GM18526 (cell line): ENCODE data around the gene TXNDC2.

Source experiments
- POLR2A ChIP-seq: IDR thresholded peaks from 3 replicates; pipeline ENCODE4 v1.6.1; 2011; ENCODE audit not compliant: insufficient read length; ENCODE audit errors: extremely low read depth

Gene TXNDC2

DNA sequence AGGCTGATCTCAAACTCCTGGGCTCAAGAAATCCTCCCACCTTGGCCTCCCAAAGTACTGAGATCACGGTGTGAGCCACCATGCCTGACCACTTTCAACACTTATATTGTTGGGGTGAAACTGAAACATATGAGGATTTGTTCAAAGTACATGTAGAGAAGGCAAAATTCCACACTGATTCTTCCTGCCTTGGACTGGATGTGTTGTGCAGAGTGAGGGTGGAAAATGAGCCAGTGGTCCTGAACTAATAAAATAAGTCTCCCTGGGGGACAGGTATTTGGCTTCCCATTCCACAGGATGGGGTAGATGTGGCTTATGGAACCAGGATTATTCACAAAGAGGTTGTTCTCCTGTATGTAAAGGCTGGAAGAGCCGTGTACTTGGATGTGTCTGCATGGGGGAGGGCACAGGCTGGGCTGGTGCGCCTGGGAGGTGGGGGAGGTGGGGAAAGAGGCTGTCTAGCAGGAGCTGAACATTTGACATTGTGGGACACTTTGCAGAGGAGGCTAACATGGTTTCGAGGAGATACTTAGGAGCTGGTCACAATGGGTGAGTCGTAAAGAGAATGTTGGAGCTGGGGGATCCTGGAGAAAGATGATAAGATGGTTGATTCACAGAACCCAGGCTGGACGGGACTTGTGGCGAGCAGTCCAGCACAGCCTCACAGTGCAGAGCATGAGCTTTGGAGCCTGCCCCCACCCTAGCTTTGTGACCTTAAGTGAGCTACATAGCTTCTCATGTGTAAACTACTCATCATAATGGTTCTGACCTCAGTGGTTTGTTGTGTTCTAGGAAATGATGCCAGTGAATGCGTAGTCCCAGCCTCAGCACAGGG, at the start of gene TXNDC2:
Gene TXNDC2, plus strand, starts transcription at position 804 of the 835 bp plus-strand sequence. CDS start 708 bp downstream, outside the sequence.
- no peak for TF ChIP-seq POLR2A

DNA sequence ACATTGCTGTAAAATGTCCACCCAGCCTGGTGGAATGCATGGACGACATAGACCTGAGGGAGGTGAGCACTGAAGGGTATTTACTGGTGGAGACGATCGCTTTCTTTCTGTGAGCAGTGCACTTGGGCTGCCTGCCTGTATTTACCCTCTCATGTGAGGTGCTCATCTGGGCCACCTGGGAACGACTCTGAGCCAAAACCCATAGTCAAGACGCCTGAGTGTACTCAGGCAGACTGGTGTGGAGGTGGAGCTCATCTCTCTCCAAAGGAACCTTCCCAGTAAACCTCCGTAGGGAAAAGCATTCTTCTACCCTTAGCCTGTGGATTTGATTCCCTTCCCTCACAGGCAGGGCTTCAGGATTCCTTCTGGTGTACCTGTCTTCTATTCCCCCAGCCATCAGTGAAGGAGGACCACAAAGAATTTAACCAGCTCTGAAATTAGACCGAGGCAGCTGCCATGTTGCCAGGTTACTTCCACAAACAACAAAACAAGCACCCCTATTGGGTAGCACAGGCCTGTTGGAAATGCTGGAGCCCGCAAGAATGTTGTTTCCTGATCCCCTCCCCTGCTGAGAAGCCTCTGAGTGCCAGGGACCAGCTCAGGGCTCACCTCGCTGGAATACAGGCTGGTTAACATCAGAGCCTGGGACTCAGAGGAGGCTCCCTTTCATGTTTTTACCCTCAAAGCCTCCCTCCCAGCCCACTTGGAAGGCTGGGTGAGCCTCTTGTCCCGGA, 47.5 kb upstream of the TXNDC2 start:
- no peak for TF ChIP-seq POLR2A

DNA sequence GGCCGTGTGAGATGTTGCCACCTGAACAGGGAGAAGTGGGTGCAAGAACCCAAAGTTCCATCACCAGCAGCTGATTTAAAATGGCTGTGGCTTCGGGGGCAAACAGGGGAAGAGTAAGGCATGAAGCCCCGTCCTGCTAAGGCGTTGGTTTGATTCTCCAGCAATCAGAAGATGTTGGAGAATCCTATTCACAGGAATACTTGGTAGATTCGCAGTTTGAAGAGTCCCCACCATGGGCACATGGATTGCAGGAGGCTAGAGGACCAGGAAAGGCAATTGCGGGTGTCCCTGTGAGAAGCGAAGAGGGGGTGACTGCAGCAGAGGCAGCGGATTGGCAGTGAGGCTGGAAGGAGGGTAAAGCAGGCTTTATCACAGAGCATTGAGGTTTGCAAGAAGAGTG, 46.6 kb upstream of the TXNDC2 start:
- no peak for TF ChIP-seq POLR2A

DNA sequence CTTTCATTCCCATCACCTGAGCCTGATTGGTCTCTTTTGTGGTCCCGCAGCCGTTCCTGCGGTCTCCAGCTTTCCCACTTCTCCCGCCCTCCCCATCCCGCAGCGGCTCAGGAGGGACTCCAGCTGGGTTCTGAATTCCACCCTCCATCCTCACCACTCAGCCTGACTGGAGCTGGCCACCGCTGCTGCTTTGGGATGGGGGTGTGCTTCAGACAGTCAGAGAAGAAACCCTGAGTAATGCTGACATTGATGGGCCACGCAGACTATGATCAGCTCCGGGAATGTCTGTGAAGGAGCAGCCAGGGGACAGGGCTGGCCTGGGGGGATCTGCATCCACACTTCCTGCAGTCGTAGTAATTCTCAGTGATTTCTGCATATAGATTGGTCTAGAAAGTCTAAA, 45.9 kb upstream of the TXNDC2 start:
- TF ChIP-seq POLR2A, result no peak

DNA sequence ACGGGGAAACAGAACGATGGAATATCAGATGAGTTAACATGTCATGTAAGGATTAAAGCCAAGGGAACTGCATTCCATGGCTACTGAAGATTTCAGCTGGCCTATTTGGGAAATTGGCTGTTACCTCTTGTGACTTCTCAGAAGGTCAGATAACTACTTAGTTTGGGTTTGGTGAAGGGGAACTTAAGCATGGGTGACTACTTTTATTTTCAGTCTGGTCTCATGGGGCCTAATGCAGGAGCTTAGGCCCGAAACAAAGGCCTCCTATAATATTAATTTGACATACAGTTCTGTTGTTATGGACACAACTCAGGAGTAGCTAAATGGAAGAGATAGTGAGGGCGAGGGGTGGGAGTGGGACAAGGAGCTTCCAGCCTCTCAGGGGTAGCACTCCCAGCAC, 44.0 kb upstream of the TXNDC2 start:
- TF ChIP-seq POLR2A, result no peak

DNA sequence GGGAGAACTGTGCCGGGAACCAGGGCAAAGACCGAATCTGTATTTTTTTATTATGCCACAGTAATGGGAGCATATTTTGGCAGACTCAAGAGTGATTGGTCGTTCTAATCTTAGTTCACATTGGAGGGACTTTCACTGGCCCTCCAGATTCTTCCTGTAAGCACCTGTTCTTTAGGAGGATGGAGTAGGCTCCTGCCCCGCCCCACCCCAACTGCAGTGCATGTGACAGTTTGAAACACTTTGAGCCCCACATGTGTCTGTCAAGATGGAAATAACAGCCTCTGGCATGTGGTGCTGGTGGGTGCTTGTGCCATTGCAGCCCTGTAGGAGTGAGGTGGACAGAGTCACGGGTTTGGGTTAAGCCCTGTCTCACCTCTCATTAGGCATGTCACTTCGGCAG, 43.3 kb upstream of the TXNDC2 start:
- TF ChIP-seq POLR2A, result no peak

DNA sequence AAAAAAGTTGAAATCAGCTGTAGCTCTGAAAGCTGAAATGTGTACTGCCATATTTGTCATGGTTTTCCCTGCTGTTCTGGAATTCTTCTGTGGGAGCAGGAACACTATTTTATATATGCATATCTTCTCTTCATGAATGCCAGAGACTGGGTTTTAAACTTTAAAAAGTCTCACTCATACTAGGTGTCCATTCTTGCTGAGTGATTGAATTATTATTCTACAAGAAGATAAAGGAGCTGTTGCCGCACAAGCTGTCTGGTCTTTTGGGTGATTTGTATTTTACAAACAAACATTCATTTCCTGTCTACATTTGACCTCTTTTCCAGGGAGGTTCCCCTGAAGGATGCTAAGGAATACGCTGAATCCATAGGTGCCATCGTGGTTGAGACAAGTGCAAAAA, 40.5 kb upstream of the TXNDC2 start:
- no peak for TF ChIP-seq POLR2A

DNA sequence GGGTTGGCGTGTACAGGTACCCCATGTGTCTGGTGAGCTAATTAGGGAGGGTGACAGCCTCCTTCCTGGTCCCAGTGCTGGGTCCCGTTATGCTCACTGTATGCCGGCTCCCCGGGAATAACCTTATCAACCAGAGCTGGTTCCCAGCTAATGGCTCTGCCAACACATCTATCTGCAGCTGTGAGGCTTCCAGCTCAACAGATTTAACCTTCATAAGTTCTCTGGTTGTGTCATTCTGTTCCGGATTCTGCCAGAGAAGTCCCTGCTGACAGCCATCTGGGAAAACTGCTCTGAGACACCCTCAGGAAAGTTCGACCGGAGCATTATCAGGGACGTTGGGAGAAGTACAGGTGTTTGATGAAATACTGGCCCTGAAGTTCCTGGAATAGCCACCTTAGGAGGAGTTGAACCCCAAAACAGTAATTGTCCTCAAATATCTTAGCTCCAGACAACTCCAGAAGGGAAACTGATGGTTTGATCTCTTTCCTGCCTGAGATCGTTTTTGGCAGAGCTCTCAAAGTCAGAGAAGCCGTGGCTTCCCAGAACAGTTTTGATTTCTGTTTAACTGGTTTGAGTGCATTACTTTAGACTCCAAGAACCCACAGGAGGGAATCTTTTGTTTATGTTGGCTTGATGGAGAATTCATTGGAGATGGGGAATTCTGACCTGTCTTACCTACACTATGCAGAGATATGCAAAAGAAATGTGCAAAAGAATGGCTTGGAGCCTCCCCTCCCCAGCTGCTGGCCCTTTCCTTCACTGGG, 39.4 kb upstream of the TXNDC2 start:
- no peak for TF ChIP-seq POLR2A

DNA sequence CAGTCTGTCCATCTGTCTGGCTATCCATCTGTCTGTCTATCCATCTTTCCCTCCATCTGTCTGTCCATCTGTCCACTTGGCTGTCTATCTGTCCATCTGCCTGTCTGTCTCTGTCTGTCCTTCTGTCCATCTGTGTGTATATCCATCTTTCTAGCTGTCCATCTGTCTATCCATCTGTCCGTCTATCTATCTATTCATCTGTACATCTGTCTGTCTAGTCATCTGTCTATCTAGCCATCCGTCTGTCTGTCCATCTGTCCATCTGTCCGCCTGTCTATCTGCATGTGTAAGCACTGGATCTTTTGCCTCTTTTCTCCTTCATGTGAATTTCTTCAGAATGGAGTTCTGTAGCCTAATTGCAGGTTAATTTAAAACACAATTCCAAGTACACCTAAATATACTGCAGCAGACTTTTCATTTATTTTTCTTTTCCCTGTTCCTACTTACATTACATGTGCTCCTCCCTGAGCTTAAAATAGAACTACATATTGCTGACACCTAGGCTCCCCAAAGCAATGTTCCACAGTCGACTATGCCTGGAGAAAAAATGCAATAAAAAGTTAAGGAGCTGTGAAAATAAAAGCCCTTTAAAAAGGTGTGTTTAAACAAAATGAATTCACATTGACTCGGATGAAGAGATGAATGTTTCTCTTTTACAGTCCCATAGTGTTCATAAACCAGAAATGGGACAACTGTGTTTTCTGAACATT, 37.4 kb upstream of the TXNDC2 start:
- TF ChIP-seq POLR2A, result no peak

DNA sequence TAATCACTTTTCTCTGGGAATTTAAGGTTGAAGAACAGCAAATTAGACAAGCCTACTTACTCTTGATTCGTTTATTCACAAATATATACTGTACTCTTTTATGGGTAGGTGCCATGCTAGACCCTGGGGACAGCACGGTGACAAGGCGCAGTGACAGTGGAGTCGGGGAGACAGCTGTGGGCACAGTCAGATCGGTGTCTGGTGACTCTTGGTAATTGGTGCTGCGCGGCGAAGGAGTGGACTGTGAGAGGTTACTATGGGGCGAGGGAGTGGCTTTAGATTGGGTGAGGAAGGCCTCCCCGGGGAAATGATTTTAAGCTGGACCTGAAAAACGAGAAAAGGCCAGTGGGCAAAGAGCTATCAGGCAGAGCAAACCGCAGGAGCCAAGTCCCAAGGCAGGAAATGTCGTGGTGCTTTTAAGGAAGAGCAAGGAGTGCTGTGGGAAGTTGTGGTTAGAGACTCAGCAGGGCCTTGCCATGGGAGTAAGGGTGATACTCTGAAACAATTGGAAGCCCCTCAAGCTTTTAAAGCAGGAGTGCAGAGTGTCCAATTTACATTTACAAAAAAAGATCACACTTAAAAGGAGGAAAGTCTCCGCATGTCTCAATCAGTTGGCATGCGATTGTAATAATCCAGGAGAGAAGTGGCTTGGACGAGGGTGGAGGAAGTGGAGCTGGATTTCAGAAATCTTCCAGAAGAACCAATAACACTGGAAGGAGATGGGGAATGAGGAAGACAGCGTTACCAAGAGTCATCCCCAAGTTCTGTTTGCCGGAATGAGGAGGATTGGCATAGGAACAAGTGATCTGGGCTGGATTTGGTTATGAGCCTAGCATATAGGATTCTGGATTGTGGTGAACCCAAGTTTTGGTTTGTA, 36.1 kb upstream of the TXNDC2 start:
- TF ChIP-seq POLR2A, result no peak

DNA sequence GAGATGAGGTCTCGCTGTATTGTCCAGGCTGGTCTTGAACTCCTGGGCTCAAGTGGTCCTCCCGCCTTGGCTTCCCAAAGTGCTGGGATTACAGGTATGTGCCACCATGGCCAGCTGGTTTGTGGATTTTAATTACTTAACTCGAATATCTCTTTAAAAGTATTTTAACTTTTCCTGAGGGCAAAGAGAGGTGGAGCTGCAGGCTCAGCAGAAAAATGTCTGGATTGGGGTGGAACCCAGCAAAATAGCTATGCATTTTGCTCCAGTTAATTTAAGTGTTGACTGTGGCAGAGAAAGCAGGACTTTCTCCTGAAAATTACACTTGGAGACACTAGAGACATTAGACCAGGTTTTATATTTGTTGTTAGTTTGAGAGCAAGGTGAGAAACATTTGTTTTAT, 35.5 kb upstream of the TXNDC2 start:
- no peak for TF ChIP-seq POLR2A

DNA sequence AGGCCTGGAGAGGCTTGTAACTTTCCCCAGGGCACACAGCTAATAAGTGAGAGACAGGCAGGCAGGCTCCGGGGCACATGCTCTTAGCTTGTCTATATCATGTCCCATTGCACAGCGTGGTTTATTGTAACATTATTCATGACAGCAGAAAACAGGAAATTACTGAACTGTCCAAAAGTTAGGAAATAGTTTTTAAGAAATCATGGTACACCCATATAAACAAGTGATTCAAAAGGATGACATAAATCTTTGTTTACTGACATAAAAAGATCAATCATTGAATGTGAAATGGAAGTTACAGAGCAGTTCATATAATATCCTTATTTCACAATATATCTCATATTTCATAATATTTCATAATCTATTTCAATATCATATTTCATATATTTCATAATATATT, 34.3 kb upstream of the TXNDC2 start:
- TF ChIP-seq POLR2A, result no peak

DNA sequence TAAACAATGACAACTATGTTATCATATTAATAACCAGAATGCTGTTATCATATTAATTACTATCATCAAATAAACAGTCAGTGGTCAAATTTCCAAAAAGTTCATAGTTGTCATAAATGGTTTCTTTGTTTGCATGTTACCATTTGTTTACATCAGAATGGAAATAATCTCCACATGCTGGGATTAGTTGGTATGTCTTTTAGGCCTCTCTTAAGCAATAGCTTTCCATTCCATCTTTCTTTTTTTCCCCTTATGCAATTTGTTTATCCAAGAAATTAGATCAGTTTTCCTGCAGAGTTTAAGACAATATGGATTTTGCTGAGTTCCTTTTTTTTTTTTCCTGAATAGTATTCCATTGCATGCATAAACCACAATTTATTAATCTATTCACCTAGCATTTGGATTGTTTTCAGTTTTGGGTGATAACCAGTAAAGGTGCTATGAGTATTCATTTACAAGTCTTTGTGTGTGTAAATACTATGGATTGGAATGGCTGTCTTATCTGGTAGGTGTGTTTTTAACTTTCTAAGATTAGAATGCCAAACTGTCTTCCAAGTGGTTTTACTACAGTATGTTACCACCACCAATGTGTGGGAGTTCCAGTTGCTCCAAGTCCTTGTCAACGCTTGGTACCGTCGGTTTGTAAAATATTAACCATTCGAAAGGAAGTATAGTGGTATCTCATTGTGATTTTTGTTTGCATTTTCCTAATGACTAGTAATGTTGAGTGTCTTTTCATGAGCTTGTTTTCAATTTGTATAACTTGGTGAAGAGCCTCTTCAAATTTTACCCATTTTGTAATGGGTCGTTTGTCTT, 33.3 kb upstream of the TXNDC2 start:
- TF ChIP-seq POLR2A, result no peak
